ENCODE measurements around the gene ELL.

The ELL gene
- 61.2 to 145 (median 71.1) reads per million in 3 donors for total RNA-seq

DNA sequence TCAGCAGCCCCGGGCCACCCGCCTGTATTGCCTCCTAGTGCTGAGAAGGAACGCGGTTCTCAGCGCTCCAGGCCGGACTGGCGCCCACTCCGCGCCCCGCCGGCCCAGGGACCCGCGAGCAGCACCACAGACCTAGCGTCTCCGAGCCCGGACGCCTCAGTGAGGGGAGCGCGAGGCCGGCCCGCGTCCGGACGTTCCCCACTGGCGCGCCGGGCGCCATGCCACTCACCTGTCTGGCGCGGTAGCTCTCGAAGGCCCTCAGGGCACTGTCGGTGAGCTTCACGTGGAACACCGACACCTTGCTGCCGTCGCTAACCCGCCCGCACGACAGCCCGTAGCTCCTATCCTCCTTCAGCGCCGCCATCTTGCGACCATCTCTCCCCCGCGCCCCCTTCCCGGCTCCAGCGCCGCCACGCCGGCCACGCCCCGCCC, at the start of gene ELL:
Gene ELL, minus strand, starts transcription at position 379 of the 432 bp plus-strand sequence. Its CDS starts 15 bp downstream, at position 364.
- no peaks in the 10 kb centered on the region for H3K27me3 ChIP-seq (replicated peaks; ENCODE audit: control insufficient read depth, insufficient read depth, low read length, poor library complexity, severe bottlenecking)
- H3K36me3 ChIP-seq (ENCODE audit: control insufficient read depth, insufficient read depth, low read length) = no peaks in the 10 kb centered on the region
- H3K27ac ChIP-seq (ENCODE audit: insufficient read depth, low read length, poor library complexity, severe bottlenecking) = peak within 1 kb of the TSS; percentile 94
- no peaks in the 10 kb centered on the region for H3K9me3 ChIP-seq (ENCODE audit: control insufficient read depth, low read length)
- peaks cover 5% of the 10 kb centered on the region for H3K4me1 ChIP-seq (ENCODE audit: control insufficient read depth, insufficient read depth, low read length, poor library complexity, severe bottlenecking)
- no peak for DNase-seq
- H3K4me3 ChIP-seq (ENCODE audit: insufficient read depth, low read depth, low read length, poor library complexity, severe bottlenecking) = peak within 1 kb of the TSS; percentile 89

DNA sequence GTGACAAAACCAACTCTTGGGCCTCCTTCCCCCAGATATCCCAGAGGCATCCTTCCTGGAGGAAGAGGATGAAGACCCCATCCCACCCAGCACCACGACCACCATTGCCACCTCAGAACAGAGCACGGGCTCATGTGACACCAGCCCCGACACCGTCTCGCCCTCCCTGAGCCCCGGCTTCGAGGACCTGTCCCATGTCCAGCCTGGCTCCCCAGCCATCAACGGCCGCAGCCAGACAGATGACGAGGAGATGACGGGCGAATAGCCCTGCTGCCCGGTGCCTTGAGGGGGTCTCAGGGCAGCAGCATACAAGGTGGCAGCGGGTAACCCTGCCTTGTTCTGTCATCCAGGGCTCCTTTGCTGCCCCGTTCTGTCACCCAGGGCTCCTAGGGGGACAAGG, 46.5 kb upstream of the ELL start:
- H3K4me1 ChIP-seq (ENCODE audit: control insufficient read depth, insufficient read depth, low read length, poor library complexity, severe bottlenecking) = peaks cover 15% of the 10 kb centered on the region
- H3K9me3 ChIP-seq (ENCODE audit: control insufficient read depth, low read length) = no peaks in the 10 kb centered on the region
- no peak for DNase-seq
- H3K36me3 ChIP-seq (ENCODE audit: control insufficient read depth, insufficient read depth, low read length) = peaks cover 58% of the 10 kb centered on the region
- H3K4me3 ChIP-seq (ENCODE audit: insufficient read depth, low read depth, low read length, poor library complexity, severe bottlenecking) = no peak overlapping the region
- no peak overlapping the region for H3K27ac ChIP-seq (ENCODE audit: insufficient read depth, low read length, poor library complexity, severe bottlenecking)
- no peaks in the 10 kb centered on the region for H3K27me3 ChIP-seq (replicated peaks; ENCODE audit: control insufficient read depth, insufficient read depth, low read length, poor library complexity, severe bottlenecking)

DNA sequence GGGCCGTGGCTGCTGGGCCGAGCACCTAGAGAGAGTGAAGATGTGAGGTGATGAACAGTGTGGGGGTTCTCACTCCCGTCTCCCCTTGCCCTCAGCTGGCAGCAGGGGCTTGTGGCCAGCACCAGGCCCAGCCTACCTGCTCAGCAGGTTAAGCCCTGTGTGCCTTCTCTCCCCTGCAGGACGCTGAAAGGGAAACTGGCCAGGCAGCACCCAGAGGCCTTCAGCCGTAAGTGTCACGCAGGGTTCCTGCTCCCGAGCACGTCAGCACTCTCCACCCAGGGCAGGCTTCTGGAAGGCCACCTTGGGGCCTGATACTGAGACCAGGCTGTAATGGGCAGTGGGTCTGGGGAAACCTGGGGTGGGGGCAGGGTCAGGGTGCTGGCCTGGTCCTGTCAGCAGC, 45.1 kb upstream of the ELL start:
- Histone ChIP-seq H3K36me3 (ENCODE audit: control insufficient read depth, insufficient read depth, low read length) (peaks cover 63% of the 10 kb centered on the region), H3K27me3 (replicated peaks; ENCODE audit: control insufficient read depth, insufficient read depth, low read length, poor library complexity, severe bottlenecking) (no peaks in the 10 kb centered on the region), H3K27ac (ENCODE audit: insufficient read depth, low read length, poor library complexity, severe bottlenecking) (no peak overlapping the region), H3K4me3 (ENCODE audit: insufficient read depth, low read depth, low read length, poor library complexity, severe bottlenecking) (no peak overlapping the region), H3K9me3 (ENCODE audit: control insufficient read depth, low read length) (no peaks in the 10 kb centered on the region), H3K4me1 (ENCODE audit: control insufficient read depth, insufficient read depth, low read length, poor library complexity, severe bottlenecking) (peaks cover 3% of the 10 kb centered on the region)
- DNase-seq = no peak

DNA sequence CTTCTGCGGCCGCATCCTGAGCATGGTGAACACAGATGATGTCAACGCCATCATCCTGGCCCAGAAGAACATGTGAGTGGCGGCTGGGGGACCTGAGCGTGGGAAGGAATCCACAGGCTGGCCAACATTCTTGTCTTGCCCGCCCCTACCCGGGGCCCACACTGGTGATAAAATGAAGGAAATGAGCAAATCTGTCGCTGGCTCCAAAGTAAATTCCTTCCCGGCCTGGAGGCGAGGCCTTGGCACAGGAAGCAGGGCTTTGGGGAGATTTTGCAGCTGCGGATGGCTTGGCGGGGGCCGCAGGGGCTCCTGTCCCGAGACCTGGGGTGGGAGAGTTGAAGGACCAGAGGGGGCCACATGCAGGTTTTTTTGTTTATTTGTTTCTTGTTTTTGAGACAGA, 40.2 kb upstream of the ELL start:
- no peaks in the 10 kb centered on the region for H3K27me3 ChIP-seq (replicated peaks; ENCODE audit: control insufficient read depth, insufficient read depth, low read length, poor library complexity, severe bottlenecking)
- H3K9me3 ChIP-seq (ENCODE audit: control insufficient read depth, low read length) = no peaks in the 10 kb centered on the region
- no peak for DNase-seq
- peaks cover 45% of the 10 kb centered on the region for H3K36me3 ChIP-seq (ENCODE audit: control insufficient read depth, insufficient read depth, low read length)
- no peak overlapping the region for H3K27ac ChIP-seq (ENCODE audit: insufficient read depth, low read length, poor library complexity, severe bottlenecking)
- no peak overlapping the region for H3K4me3 ChIP-seq (ENCODE audit: insufficient read depth, low read depth, low read length, poor library complexity, severe bottlenecking)
- peaks cover 13% of the 10 kb centered on the region for H3K4me1 ChIP-seq (ENCODE audit: control insufficient read depth, insufficient read depth, low read length, poor library complexity, severe bottlenecking)

DNA sequence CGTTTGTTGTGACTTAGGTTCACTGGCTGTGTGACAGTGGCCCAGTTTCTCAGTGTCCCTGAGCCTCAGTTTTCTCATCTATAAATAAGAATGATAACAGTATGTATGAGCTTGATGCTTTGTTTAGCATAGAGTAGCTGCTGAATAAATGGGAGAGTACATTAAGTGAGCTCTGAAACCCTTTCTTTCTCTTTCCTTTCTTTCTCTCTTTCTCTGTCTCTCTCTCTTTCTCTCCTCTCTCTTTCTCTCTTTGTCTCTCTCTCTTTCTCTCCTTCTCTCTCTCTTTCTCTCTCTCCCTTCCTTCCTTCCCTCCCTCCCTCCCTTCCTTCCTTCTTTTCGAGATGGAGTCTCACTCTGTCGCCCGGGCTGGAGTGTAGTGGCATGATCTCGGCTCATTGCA, 37.8 kb upstream of the ELL start:
- H3K27ac ChIP-seq (ENCODE audit: insufficient read depth, low read length, poor library complexity, severe bottlenecking) = peak overlapping the region; percentile 25
- peaks cover 23% of the 10 kb centered on the region for H3K36me3 ChIP-seq (ENCODE audit: control insufficient read depth, insufficient read depth, low read length)
- peaks cover 13% of the 10 kb centered on the region for H3K4me1 ChIP-seq (ENCODE audit: control insufficient read depth, insufficient read depth, low read length, poor library complexity, severe bottlenecking)
- no peak overlapping the region for H3K4me3 ChIP-seq (ENCODE audit: insufficient read depth, low read depth, low read length, poor library complexity, severe bottlenecking)
- no peaks in the 10 kb centered on the region for H3K9me3 ChIP-seq (ENCODE audit: control insufficient read depth, low read length)
- no peaks in the 10 kb centered on the region for H3K27me3 ChIP-seq (replicated peaks; ENCODE audit: control insufficient read depth, insufficient read depth, low read length, poor library complexity, severe bottlenecking)
- DNase-seq = no peak

DNA sequence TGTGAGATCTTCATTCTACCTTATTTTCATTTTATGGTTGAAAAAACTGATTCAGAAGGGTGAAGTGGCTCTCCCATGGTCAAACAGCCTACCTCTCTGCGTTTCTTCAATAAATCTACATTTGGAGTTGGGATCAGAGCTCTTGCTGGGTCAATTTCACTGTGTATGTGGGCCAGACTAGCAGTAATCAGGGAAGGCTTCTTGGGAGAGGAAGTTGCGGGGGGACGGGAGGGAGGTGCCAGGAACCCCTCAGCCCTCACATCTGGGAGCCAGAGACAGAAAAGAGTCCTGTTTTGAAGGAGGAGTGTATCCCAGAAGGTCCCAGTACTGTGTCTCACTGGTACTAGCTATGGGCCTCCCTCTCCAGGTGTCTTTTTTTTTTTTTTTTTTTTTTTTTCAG, 36.7 kb upstream of the ELL start:
- Histone ChIP-seq H3K9me3 (ENCODE audit: control insufficient read depth, low read length) (no peaks in the 10 kb centered on the region), H3K27me3 (replicated peaks; ENCODE audit: control insufficient read depth, insufficient read depth, low read length, poor library complexity, severe bottlenecking) (no peaks in the 10 kb centered on the region), H3K36me3 (ENCODE audit: control insufficient read depth, insufficient read depth, low read length) (peaks cover 13% of the 10 kb centered on the region), H3K4me1 (ENCODE audit: control insufficient read depth, insufficient read depth, low read length, poor library complexity, severe bottlenecking) (peaks cover 13% of the 10 kb centered on the region), H3K4me3 (ENCODE audit: insufficient read depth, low read depth, low read length, poor library complexity, severe bottlenecking) (peak overlapping the region; percentile 92), H3K27ac (ENCODE audit: insufficient read depth, low read length, poor library complexity, severe bottlenecking) (peak overlapping the region; percentile 96)
- no peak for DNase-seq

DNA sequence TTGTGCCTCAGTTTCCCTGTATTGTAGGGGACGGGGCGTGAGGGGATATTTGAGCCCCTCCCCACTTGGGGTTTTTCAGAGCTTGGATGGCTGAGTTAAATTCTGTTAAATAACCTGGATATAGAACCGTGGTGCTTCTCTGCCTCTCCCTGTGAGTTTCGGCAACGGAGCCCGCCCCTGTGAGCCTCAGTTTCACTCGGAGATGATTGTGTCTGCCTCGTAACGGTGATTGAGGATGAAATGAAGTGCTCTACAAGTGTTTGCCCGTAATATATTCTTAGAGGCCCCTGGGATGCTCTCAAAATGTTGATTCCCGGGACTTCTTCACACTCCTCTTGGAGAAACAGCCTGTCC, 36.3 kb upstream of the ELL start:
- H3K27me3 ChIP-seq (replicated peaks; ENCODE audit: control insufficient read depth, insufficient read depth, low read length, poor library complexity, severe bottlenecking) = no peaks in the 10 kb centered on the region
- H3K4me1 ChIP-seq (ENCODE audit: control insufficient read depth, insufficient read depth, low read length, poor library complexity, severe bottlenecking) = peaks cover 13% of the 10 kb centered on the region
- no peak for DNase-seq
- H3K9me3 ChIP-seq (ENCODE audit: control insufficient read depth, low read length) = no peaks in the 10 kb centered on the region
- H3K36me3 ChIP-seq (ENCODE audit: control insufficient read depth, insufficient read depth, low read length) = peaks cover 12% of the 10 kb centered on the region
- peak overlapping the region; percentile 96 for H3K27ac ChIP-seq (ENCODE audit: insufficient read depth, low read length, poor library complexity, severe bottlenecking)
- H3K4me3 ChIP-seq (ENCODE audit: insufficient read depth, low read depth, low read length, poor library complexity, severe bottlenecking) = peak overlapping the region; percentile 92

DNA sequence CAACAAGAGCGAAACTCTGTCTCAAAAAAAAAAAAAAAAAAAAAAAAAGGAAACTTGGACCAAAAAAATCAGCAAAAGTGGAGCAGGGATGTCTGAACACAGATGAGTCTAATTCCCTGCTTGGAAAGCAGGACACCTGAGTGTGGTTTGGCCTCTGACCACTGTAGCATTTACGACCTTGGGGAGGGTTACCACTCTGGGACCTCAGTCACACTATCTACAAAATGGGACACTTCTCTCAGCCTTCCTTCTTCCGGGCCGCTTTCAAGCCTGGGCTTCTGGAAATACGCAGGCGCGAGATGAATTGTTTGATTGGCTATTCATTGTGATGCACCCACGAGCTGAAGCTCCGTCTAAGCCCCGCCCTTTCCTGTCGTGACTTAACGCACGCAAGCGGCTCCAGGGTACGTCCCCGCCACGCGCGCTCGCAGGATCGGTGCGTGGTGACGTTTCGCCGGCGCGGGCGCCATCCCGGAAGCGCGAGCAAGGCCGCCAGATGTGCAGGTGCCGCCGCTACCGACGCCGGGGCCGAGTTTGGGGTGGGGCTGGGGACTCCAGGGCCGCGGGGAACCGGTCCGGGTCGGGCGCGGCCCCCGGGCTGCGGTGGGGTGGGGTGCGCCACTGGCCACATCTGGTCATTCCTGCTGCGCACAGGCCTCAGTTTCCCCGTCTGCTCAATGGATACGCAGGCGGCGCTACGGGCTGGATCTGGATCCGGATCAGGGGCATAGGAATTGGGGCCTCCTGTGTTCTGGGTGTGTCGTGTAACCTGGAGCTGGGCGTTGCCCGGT, 35.7 kb upstream of the ELL start, which contains the start of gene KXD1:
Gene KXD1, plus strand, starts transcription at position 460 of the 791 bp plus-strand sequence. CDS start 4,187 bp downstream, outside the sequence.
- peak within 1 kb of the TSS; percentile 96 for H3K27ac ChIP-seq (ENCODE audit: insufficient read depth, low read length, poor library complexity, severe bottlenecking)

DNA sequence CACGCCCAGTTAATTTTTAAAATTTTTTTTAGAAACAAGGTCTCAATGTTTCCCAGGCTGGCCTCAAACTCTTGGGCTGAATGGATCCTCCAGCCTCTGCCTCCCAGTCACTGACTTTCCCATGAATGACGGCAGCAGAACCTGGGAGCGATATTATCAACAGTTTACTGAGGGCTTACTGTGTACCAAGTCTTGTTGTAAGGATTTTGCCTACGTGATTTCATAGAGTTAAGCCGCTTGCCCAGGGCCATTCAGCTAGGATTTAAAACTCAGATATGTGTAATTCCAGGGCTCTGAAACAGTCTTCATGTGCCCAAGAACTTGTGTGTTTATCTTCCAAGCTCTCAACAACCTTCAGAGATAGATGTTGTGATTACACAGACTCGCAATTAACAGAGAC, 29.8 kb upstream of the ELL start:
- Histone ChIP-seq H3K36me3 (ENCODE audit: control insufficient read depth, insufficient read depth, low read length) (no peaks in the 10 kb centered on the region), H3K27ac (ENCODE audit: insufficient read depth, low read length, poor library complexity, severe bottlenecking) (no peak overlapping the region), H3K4me3 (ENCODE audit: insufficient read depth, low read depth, low read length, poor library complexity, severe bottlenecking) (no peak overlapping the region), H3K9me3 (ENCODE audit: control insufficient read depth, low read length) (no peaks in the 10 kb centered on the region), H3K27me3 (replicated peaks; ENCODE audit: control insufficient read depth, insufficient read depth, low read length, poor library complexity, severe bottlenecking) (no peaks in the 10 kb centered on the region), H3K4me1 (ENCODE audit: control insufficient read depth, insufficient read depth, low read length, poor library complexity, severe bottlenecking) (no peaks in the 10 kb centered on the region)
- DNase-seq = no peak

More for the DNA sequence above, 35.7 kb upstream of the ELL start, which contains the start of gene KXD1:
- H3K4me1 ChIP-seq (ENCODE audit: control insufficient read depth, insufficient read depth, low read length, poor library complexity, severe bottlenecking) = peaks cover 13% of the 10 kb centered on the region
- H3K9me3 ChIP-seq (ENCODE audit: control insufficient read depth, low read length) = no peaks in the 10 kb centered on the region
- H3K36me3 ChIP-seq (ENCODE audit: control insufficient read depth, insufficient read depth, low read length) = peaks cover 6% of the 10 kb centered on the region
- H3K4me3 ChIP-seq (ENCODE audit: insufficient read depth, low read depth, low read length, poor library complexity, severe bottlenecking) = peak within 1 kb of the TSS; percentile 92
- no peaks in the 10 kb centered on the region for H3K27me3 ChIP-seq (replicated peaks; ENCODE audit: control insufficient read depth, insufficient read depth, low read length, poor library complexity, severe bottlenecking)
- DNase-seq = peak; percentile 95 to 99 (median 96)

DNA sequence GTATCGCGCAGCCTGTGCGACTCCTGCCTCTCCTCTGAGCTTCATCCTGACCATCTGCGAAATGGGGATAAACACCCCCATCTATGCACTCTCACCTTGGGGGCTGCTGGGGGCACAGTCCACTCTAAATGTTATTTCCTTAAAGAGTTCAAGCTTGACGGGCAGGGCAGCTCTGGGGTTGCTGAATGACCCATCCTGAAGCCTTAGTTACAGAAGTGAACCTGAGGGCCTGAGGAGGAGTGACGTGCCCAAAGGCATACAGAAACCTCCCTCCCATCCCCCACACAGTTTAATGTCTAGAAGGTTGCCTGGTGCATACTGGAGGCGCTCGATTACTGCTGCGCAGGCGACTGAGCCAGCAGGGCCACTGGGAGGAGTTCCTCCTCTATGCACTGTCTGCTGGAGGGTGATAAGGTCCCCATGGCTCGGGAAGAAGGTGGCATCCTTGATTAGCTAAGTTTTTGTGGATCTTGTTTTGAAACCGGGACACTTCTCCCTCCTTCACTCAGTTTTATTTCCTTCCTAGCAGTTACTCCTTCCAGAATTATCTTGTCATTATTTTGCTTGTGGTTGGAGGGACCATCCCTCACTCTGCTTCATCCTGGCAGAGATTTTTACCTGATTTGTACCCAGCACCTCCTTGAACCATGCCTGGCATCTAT, 22.1 kb upstream of the ELL start:
- DNase-seq = peak; percentile 44 to 69 (median 66)
- Histone ChIP-seq H3K4me1 (ENCODE audit: control insufficient read depth, insufficient read depth, low read length, poor library complexity, severe bottlenecking) (peaks cover 11% of the 10 kb centered on the region), H3K4me3 (ENCODE audit: insufficient read depth, low read depth, low read length, poor library complexity, severe bottlenecking) (peak overlapping the region; percentile 52), H3K9me3 (ENCODE audit: control insufficient read depth, low read length) (no peaks in the 10 kb centered on the region), H3K27me3 (replicated peaks; ENCODE audit: control insufficient read depth, insufficient read depth, low read length, poor library complexity, severe bottlenecking) (no peaks in the 10 kb centered on the region), H3K27ac (ENCODE audit: insufficient read depth, low read length, poor library complexity, severe bottlenecking) (peak overlapping the region; percentile 78), H3K36me3 (ENCODE audit: control insufficient read depth, insufficient read depth, low read length) (peaks cover 18% of the 10 kb centered on the region)

All from effector memory CD4-positive, alpha-beta T cell (primary cell).